ENCODE measurements around the gene UQCC5. TPM values are rescaled to one million over a fixed set of nuclear protein-coding genes. Genes with fewer than 3 reads are reported as not detected.

The UQCC5 gene
- total and polyA plus RNA-seq, 8 donors = 1.3 to 58.5 (median 24.0) TPM; not detected in 2

DNA sequence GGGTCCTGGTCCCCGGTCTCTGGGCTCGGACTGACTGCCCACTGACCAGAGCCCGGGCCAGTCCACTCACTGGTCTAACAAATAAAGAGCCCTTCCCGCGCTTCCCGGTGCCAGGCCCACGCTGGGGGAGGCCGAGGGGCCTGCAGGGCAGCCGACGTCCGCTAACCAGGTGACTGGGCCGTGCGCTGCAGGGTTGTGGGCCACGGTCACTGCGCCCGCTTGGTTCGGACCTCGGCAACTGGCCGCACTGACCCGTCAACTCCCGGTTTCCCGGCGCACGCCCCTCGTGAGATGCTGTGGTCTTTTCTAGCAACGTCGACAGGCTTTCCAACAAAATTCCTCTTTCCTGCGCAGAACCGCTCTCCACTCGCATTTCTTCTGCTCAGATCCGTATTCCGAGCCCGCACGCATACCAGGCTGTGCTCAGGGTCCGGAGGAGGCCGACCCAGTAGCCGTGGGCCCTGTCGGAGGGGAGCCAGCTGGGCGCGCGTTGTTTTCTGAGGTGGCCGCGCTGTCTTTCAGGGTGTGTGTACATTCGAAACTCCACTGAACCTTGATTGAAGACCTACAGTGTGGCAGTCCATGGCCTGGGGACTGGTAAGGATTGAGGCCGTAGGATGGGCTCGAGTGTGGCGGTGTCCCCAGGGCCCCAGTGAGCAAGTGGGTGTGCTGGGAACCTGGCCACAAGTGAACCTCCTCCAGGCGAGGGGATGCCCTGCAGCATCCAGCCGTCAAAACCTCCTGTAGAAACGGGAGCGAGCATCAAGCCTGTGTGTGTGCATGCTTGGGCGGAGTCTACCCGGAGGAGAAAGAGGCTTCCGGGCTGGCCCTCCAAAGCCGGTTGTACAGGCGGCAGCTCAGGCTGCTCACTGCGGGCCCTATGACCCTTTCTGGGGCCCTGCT is 1.9 kb upstream of the UQCC5 start:
- H3K27me3 ChIP-seq = peaks cover 0 to 13% (median 0%) of the 10 kb centered on the region in 3 donors
- WGBS, 5 donors = 47 to 60% (median 56%) methylated on average over 43 to 57 of the region's 57 CpGs
- H3K4me1 ChIP-seq = peaks cover 38 to 84% (median 68%) of the 10 kb centered on the region in 4 donors
- TF ChIP-seq EP300 (IDR thresholded peaks at IDR 0.05) (no peak), POLR2A (IDR thresholded peaks at IDR 0.05) (no peak), POLR2AphosphoS5 (IDR thresholded peaks at IDR 0.05) (no peak)
- TF ChIP-seq, protein P1, sequence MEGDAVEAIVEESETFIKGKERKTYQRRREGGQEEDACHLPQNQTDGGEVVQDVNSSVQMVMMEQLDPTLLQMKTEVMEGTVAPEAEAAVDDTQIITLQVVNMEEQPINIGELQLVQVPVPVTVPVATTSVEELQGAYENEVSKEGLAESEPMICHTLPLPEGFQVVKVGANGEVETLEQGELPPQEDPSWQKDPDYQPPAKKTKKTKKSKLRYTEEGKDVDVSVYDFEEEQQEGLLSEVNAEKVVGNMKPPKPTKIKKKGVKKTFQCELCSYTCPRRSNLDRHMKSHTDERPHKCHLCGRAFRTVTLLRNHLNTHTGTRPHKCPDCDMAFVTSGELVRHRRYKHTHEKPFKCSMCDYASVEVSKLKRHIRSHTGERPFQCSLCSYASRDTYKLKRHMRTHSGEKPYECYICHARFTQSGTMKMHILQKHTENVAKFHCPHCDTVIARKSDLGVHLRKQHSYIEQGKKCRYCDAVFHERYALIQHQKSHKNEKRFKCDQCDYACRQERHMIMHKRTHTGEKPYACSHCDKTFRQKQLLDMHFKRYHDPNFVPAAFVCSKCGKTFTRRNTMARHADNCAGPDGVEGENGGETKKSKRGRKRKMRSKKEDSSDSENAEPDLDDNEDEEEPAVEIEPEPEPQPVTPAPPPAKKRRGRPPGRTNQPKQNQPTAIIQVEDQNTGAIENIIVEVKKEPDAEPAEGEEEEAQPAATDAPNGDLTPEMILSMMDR (IDR thresholded peaks at IDR 0.05) = no peak
- peak overlapping the region; percentile 29 to 89 (median 82) for H3K27ac ChIP-seq
- no peaks in the 10 kb centered on the region for H3K9me3 ChIP-seq
- peak overlapping the region; percentile 64 to 70 (median 64) for H3K4me3 ChIP-seq
- intact Hi-C loops (cut with DNase I; ENCODE audit: low total_unique reads) = no loop called here
- H3K36me3 ChIP-seq = no peaks in the 10 kb centered on the region
- DNase-seq = peak; percentile 30 to 78

- Histone ChIP-seq H3K4me1 (peaks cover 43 to 85% (median 70%) of the 10 kb centered on the region in 4 donors), H3K36me3 (peaks cover 0 to 8% (median 2%) of the 10 kb centered on the region in 4 donors), H3K9me3 (no peaks in the 10 kb centered on the region), H3K27me3 (peaks cover 0 to 13% (median 0%) of the 10 kb centered on the region in 3 donors), H3K4me3 (peak overlapping the region; percentile 19 to 80 (median 50)), H3K27ac (peak overlapping the region in 3 of 5 donors; percentile 89 to 96 (median 89))
- 87 to 91% (median 91%) methylated on average over 19 of the region's 19 CpGs for WGBS, 5 donors
- TF ChIP-seq, protein P1 (IDR thresholded peaks at IDR 0.05) = no peak
- TF ChIP-seq POLR2A (IDR thresholded peaks at IDR 0.05) = no peak
- no peak for TF ChIP-seq EP300 (IDR thresholded peaks at IDR 0.05)
- TF ChIP-seq POLR2AphosphoS5 (IDR thresholded peaks at IDR 0.05) = no peak
- intact Hi-C loops (cut with DNase I; ENCODE audit: low total_unique reads) = no loop called here
- peak in 1 of 2 donors; percentile 8 for DNase-seq
These were observed 844 bp upstream of the UQCC5 start for GRCh38 chr3:52535411-52536111.

- TF ChIP-seq, protein P1 (IDR thresholded peaks at IDR 0.05) = no peak
- TF ChIP-seq POLR2AphosphoS5 (IDR thresholded peaks at IDR 0.05) (no peak), EP300 (IDR thresholded peaks at IDR 0.05) (no peak), POLR2A (IDR thresholded peaks at IDR 0.05) (no peak)
- intact Hi-C loops (cut with DNase I; ENCODE audit: low total_unique reads) = no loop called here
- H3K36me3 ChIP-seq = peaks cover 0 to 13% (median 7%) of the 10 kb centered on the region in 4 donors
- peaks cover 43 to 82% (median 71%) of the 10 kb centered on the region in 4 donors for H3K4me1 ChIP-seq
- H3K27me3 ChIP-seq = peaks cover 0 to 13% (median 0%) of the 10 kb centered on the region in 3 donors
- H3K4me3 ChIP-seq = peak overlapping the region; percentile 19 to 80 (median 50)
- H3K27ac ChIP-seq = peak overlapping the region in 3 of 5 donors; percentile 89 to 96 (median 89)
- H3K9me3 ChIP-seq = no peaks in the 10 kb centered on the region
- no peak for DNase-seq
- 5 to 13% (median 10%) methylated on average over 9 of the region's 9 CpGs for WGBS, 5 donors
These were observed 365 bp upstream of the UQCC5 start for GRCh38 chr3:52536112-52536368.

DNA sequence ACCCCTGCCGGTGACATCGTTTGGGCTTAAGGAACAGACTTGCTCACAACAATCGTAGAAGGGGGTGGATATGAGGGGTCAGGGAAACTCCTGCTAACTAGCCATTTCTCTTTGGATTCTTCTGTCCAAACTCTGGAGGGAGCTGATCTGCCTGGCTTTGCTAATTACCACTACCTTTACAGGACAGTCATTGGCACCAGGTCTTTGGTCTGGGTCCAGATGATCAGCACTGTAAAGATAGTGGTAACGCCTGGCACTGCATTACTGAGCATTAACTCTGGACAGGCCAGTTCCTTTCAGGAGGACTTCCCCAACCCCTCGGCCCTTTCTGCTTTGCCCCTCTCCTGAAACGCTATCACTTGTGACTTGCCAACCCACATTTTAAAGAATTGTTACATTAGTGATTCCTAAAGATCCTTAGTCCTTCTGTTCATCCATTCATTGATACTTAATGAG is 788 bp downstream of the UQCC5 start:
- intact Hi-C loops (cut with DNase I; ENCODE audit: low total_unique reads) = no loop called here
- H3K4me1 ChIP-seq = peaks cover 41 to 77% (median 62%) of the 10 kb centered on the region in 4 donors

More for the DNA sequence above, 788 bp downstream of the UQCC5 start:
- 1 to 3% (median 2%) methylated on average over 6 of the region's 6 CpGs for WGBS, 5 donors
- H3K36me3 ChIP-seq = peaks cover 0 to 25% (median 16%) of the 10 kb centered on the region in 4 donors
- peak overlapping the region; percentile 81 to 96 (median 89) for H3K27ac ChIP-seq
- no peak for TF ChIP-seq POLR2AphosphoS5 (IDR thresholded peaks at IDR 0.05)
- TF ChIP-seq EP300 (IDR thresholded peaks at IDR 0.05) = no peak
- TF ChIP-seq, protein P1 (IDR thresholded peaks at IDR 0.05) = no peak
- no peak for TF ChIP-seq POLR2A (IDR thresholded peaks at IDR 0.05)
- peaks cover 0 to 13% (median 0%) of the 10 kb centered on the region in 3 donors for H3K27me3 ChIP-seq
- H3K9me3 ChIP-seq = no peaks in the 10 kb centered on the region
- DNase-seq = no peak
- peak overlapping the region; percentile 68 to 81 (median 79) for H3K4me3 ChIP-seq

Measured in stomach (tissue), 9 donors.